ENCODE data around the gene PIWIL1.

Gene PIWIL1

DNA sequence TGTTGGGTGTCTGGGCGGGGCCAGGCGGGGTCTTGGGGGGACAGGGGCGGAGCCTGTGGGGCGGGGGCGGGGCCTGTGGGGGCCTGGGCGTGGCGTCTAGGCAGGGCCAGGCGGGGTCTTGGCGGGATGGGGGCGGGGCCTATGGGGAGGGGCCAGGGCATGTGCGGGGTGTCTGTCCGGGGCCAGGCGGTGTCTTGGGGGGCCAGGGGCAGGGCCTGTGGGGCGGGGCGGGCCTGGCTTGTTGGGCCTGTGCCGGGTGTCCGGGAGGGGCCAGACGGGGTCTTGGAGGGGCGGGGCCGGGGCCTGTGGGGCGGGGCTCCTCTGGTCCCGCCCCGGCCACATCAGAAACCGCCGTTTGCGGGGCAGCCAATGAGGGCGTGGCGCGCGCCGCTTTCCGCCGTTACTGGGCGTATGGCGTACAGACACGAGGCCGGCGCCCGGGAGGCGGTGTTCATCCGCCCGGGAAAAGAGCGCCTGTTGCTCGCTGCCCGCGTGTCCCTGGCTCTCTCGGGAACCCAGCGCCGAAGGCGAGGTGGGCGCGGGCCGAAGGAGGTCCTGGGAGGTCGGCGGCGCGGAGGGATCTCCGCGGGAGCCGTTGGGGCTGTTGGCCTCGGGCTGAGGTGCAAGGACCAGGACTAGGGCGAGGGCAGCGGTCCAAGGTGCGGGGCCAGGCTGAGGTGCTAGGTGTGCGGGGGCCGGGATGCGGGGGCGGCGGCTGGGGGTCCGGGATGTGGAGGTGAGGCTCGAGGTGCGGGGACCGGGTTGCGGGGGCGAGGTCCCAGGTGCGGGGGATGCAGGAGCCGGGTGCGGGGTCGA is at the start of gene PIWIL1:
PIWIL1 (plus strand) TSS at position 400 of the 816 bp plus-strand sequence. CDS start 4,705 bp downstream, outside the sequence.
- TF ChIP-seq, protein P1, sequence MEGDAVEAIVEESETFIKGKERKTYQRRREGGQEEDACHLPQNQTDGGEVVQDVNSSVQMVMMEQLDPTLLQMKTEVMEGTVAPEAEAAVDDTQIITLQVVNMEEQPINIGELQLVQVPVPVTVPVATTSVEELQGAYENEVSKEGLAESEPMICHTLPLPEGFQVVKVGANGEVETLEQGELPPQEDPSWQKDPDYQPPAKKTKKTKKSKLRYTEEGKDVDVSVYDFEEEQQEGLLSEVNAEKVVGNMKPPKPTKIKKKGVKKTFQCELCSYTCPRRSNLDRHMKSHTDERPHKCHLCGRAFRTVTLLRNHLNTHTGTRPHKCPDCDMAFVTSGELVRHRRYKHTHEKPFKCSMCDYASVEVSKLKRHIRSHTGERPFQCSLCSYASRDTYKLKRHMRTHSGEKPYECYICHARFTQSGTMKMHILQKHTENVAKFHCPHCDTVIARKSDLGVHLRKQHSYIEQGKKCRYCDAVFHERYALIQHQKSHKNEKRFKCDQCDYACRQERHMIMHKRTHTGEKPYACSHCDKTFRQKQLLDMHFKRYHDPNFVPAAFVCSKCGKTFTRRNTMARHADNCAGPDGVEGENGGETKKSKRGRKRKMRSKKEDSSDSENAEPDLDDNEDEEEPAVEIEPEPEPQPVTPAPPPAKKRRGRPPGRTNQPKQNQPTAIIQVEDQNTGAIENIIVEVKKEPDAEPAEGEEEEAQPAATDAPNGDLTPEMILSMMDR (conservative IDR thresholded peaks at IDR 0.05; ENCODE audit: low read depth, low read length): no peak
- no peak within 1 kb of the TSS for H3K4me3 ChIP-seq (ENCODE audit: low read depth, low read length)
- DNase-seq (ENCODE audit: low read depth): no peak

DNA sequence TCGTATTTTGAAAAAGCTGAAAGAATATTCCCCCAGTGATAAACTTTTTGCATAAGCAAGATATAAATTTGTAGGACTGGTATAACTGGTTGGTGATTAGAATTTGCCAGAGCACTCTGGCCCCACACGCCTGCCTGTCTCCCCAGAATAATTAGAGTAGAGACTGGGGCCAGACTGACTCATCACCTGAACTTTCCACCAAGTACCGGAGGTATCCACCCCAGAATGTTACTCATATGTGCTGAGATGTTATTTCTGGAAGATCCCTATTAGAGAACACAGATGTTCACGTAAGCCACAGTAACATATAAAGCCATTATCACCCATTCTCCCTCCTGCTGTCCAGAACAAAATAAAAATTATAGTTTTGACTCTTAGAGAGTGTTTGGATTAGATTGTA is 49.5 kb upstream of the PIWIL1 start:
- H3K4me3 ChIP-seq (ENCODE audit: low read depth, low read length): no peak overlapping the region
- DNase-seq (ENCODE audit: low read depth): no peak
- TF ChIP-seq, protein P1 (conservative IDR thresholded peaks at IDR 0.05; ENCODE audit: low read depth, low read length): no peak

DNA sequence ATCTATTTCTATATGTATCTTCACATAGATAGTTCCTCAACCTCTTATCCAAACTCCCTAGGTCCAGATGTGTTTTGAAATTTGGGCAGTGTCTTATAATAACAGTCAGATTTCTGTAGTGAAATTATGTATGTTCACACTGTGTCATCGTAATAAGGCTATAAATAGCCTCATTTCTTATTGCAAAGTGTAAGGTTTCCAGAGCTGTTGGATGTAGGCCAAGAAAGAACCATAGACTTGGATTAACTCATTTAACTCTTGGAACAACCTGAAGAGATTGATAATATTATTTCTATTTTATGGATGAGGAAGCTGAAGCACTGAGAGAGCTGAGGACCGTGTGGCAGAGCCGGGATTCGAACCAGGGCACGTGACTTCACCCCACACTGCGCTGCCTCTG is 49.0 kb upstream of the PIWIL1 start:
- TF ChIP-seq, protein P1 (conservative IDR thresholded peaks at IDR 0.05; ENCODE audit: low read depth, low read length): no peak
- DNase-seq (ENCODE audit: low read depth): no peak
- H3K4me3 ChIP-seq (ENCODE audit: low read depth, low read length): no peak overlapping the region

DNA sequence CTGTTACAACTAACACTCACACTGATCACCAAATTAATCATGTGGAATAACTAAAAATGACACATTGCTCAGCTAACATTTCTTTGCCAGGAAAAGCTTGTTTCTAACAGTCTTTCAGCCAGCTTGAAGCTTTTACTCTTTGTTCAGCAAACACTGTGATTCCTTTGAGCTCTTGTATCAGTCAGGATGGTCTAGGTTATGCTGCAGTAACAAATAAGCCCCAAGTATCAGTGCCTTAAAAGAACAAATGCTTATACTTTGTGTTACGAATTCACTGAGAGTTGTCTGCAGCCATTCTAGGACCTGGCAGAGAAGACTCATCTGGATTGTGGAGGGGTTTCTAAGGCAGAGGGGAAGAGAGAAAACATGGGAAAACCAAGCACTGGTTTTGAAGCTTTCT is 47.6 kb upstream of the PIWIL1 start:
- DNase-seq (ENCODE audit: low read depth): no peak
- H3K4me3 ChIP-seq (ENCODE audit: low read depth, low read length): no peak overlapping the region
- TF ChIP-seq, protein P1 (conservative IDR thresholded peaks at IDR 0.05; ENCODE audit: low read depth, low read length): no peak

DNA sequence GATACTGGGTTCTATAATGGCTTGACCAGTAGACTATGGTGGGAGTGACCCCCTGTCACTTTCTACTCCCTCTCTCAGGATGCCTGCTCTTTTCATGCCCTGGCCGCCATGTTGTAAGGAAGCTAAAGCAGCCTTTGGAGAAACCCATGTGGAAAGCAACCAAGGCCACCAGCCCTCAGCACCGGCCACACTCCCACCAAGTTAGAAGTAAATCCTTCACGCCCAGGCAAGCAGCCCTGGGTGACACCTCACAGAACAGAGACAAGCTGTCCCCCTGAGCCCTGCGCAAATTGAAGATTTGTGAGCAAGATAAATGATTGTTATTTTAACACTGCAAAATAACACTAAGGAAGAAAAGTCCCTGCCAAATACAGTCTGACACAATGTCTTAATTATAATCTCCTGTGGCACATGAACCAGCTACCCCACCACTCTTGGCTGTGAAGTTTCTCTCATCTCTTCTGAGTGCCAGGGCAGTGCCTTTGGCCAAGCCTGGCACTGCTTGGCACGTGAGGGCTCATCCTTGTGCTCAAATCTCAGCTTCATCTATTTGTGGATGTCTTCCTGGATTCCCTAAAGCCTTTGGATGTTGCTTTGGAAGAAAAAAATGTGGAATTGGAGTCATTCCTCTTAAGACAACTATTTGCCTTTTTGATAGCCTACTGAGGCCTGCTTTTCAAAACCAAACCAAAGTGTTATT is 39.2 kb upstream of the PIWIL1 start:
- no peak overlapping the region for H3K4me3 ChIP-seq (ENCODE audit: low read depth, low read length)
- no peak for DNase-seq (ENCODE audit: low read depth)
- TF ChIP-seq, protein P1 (conservative IDR thresholded peaks at IDR 0.05; ENCODE audit: low read depth, low read length): no peak

DNA sequence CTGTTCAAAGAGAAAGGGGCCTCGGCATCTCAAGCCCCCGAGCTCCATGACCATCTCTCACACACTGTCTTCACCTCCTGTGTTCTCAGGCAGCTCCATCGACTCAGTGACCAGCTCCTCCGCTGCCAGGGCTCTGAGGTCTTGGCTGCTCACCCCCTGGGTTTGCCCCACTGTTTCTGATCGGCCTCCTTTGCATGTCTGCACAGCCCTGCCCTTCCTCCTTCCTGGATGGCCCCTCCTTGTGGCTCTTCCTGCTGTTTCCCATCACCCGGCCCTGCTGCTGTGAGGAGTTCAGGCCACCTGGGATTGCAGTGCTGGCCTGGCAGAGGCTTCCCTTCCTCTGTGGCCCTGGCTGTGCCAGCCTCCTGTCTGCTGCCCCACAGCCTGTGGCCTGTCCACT is 38.1 kb upstream of the PIWIL1 start:
- TF ChIP-seq, protein P1 (conservative IDR thresholded peaks at IDR 0.05; ENCODE audit: low read depth, low read length): no peak
- no peak overlapping the region for H3K4me3 ChIP-seq (ENCODE audit: low read depth, low read length)
- DNase-seq (ENCODE audit: low read depth): no peak
